ENCODE measurements around the gene ZNF223. TPM values are rescaled to one million over a fixed set of nuclear protein-coding genes. Genes with fewer than 3 reads are reported as not detected.
A peak's percentile ranks its signal among the peaks of the same experiment; 100 is the strongest.

Gene ZNF223
- total and polyA plus RNA-seq, 9 of the 15 experiments (the other 6 are each of a cell fraction or from before 2014, with no cell fraction given), result 0.21 to 1.8 (median 0.71) TPM

DNA sequence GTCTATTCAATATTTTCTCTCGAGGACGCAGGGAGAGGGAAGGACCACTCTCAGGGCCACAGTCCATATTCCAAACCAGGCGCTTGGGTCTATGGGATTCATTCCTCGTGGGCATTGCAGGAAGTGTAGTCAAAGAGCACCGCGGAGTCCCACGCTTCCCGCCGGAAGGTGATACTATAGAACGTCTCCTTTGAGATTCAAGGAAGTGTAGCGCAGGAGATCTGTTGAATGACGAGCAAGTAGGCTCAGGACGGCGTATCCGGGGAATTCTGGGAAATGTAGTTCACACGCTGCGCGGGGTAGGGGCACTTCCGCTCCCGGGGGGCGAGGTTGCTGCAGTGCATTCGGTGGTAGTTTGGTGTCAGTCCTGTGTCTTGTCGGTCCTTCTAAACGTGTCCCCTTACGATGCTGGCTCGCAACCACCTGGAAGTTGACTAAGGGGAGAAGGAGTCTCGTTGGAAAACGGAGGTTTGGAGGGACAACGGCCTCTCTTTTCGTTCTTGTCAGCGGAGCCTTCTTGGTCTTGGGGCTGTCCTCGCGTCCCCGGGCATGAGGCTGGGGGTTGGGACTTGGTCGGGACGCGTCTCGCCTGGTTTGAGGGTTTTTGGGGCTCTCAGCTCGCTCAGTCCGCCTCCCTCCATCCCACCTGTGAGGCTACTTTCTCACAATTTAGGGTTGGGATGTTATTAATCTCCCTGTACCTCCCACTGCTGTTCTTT lies 20.1 kb downstream of the ZNF223 start, which contains the start of gene ZNF284 (continued):
- TF ChIP-seq, protein P1, sequence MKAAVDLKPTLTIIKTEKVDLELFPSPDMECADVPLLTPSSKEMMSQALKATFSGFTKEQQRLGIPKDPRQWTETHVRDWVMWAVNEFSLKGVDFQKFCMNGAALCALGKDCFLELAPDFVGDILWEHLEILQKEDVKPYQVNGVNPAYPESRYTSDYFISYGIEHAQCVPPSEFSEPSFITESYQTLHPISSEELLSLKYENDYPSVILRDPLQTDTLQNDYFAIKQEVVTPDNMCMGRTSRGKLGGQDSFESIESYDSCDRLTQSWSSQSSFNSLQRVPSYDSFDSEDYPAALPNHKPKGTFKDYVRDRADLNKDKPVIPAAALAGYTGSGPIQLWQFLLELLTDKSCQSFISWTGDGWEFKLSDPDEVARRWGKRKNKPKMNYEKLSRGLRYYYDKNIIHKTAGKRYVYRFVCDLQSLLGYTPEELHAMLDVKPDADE (conservative IDR thresholded peaks at IDR 0.05; ENCODE audit: control insufficient read depth, low read depth, low read length), result peak; percentile 74; the same call in 1 of the 2 replicates
- TF ChIP-seq KDM4B (IDR thresholded peaks at IDR 0.05; ENCODE audit: borderline replicate concordance in 2 of 2, low read depth in 1 of 2), result peak in 1 of 2 experiments; percentile 90; a peak in 2 of 4 replicates
- TF ChIP-seq ZNF316 (IDR thresholded peaks at IDR 0.05), result no peak
- TF ChIP-seq, protein P2, sequence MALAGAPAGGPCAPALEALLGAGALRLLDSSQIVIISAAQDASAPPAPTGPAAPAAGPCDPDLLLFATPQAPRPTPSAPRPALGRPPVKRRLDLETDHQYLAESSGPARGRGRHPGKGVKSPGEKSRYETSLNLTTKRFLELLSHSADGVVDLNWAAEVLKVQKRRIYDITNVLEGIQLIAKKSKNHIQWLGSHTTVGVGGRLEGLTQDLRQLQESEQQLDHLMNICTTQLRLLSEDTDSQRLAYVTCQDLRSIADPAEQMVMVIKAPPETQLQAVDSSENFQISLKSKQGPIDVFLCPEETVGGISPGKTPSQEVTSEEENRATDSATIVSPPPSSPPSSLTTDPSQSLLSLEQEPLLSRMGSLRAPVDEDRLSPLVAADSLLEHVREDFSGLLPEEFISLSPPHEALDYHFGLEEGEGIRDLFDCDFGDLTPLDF (CRISPR knock-in tag; IDR thresholded peaks at IDR 0.05), result no peak
- TF ChIP-seq SMARCA5 (IDR thresholded peaks at IDR 0.05), result no peak
- no peak for TF ChIP-seq LEF1 (IDR thresholded peaks at IDR 0.05)
- peak; percentile 77; the same call in 1 of the 2 replicates for TF ChIP-seq EHMT2 (IDR thresholded peaks at IDR 0.05)
- no peak for TF ChIP-seq GTF2E2 (tag; IDR thresholded peaks at IDR 0.05)
- no peak for TF ChIP-seq BRCA1 (IDR thresholded peaks at IDR 0.05)
- TF ChIP-seq BRCA1 (CRISPR knock-in tag; IDR thresholded peaks at IDR 0.05), result no peak
- no peak for TF ChIP-seq PCBP1 (IDR thresholded peaks at IDR 0.05; ENCODE audit: low read depth, low read length, poor library complexity, severe bottlenecking)
- TF ChIP-seq, protein P3, sequence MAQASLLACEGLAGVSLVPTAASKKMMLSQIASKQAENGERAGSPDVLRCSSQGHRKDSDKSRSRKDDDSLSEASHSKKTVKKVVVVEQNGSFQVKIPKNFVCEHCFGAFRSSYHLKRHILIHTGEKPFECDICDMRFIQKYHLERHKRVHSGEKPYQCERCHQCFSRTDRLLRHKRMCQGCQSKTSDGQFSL (CRISPR knock-in tag; IDR thresholded peaks at IDR 0.05), result no peak
- TF ChIP-seq, protein P3 (tag; IDR thresholded peaks at IDR 0.05), result no peak
- TF ChIP-seq, protein P4, sequence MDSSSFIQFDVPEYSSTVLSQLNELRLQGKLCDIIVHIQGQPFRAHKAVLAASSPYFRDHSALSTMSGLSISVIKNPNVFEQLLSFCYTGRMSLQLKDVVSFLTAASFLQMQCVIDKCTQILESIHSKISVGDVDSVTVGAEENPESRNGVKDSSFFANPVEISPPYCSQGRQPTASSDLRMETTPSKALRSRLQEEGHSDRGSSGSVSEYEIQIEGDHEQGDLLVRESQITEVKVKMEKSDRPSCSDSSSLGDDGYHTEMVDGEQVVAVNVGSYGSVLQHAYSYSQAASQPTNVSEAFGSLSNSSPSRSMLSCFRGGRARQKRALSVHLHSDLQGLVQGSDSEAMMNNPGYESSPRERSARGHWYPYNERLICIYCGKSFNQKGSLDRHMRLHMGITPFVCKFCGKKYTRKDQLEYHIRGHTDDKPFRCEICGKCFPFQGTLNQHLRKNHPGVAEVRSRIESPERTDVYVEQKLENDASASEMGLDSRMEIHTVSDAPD (CRISPR knock-in tag; IDR thresholded peaks at IDR 0.05), result no peak
- TF ChIP-seq XRCC3 (IDR thresholded peaks at IDR 0.05), result no peak
